Spleen (tissue), 11 donors: ENCODE results near the gene COL1A1. TPM values are rescaled to one million over a fixed set of nuclear protein-coding genes. Genes with fewer than 3 reads are reported as not detected.

Experiments
- DNase-seq: peaks from one replicate; pipeline ENCODE4 v3.0.0-alpha.2; 2020
- H3K27ac ChIP-seq, 8 donors: fragments of 200-600 bp; sonication (generic) in 7 of 8; 1 replicate in 4 of 8; 2 replicates in 4 of 8; pipeline versions ENCODE4 v1.5.0 to v1.8.0; 2016 to 2021; ENCODE audit warnings: inconsistent platforms in 4 of 8, mild to moderate bottlenecking in 4 of 8, moderate library complexity in 1 of 8
- H3K27me3 ChIP-seq, 7 donors: fragments of 200-600 bp; sonication (generic) in 6 of 7; replicated peaks in 1 of 7; 1 replicate in 4 of 7; 2 replicates in 3 of 7; pipeline versions ENCODE4 v1.5.0 to v1.8.0; 2016 to 2021; ENCODE audit warnings: inconsistent platforms in 3 of 7, mild to moderate bottlenecking in 1 of 7
- H3K36me3 ChIP-seq, 6 donors: fragments of 200-600 bp; sonication (generic) in 5 of 6; 1 replicate in 4 of 6; 2 replicates in 2 of 6; pipeline versions ENCODE4 v1.5.0 to v1.8.0; 2016 to 2021; ENCODE audit warnings: inconsistent platforms in 2 of 6
- H3K4me1 ChIP-seq, 6 donors: fragments of 200-600 bp; sonication (generic) in 5 of 6; 1 replicate in 3 of 6; 2 replicates in 3 of 6; pipeline versions ENCODE4 v1.5.0 to v1.8.0; 2016 to 2021; ENCODE audit warnings: inconsistent platforms in 3 of 6
- H3K4me3 ChIP-seq, 8 donors: fragments of 200-600 bp; sonication (generic) in 7 of 8; 1 replicate in 4 of 8; 2 replicates in 4 of 8; pipeline versions ENCODE4 v1.5.0 to v1.8.0; 2016 to 2021; ENCODE audit warnings: inconsistent platforms in 4 of 8, mild to moderate bottlenecking in 4 of 8, moderate library complexity in 2 of 8
- H3K9me3 ChIP-seq, 8 donors: fragments of 200-600 bp; sonication (generic) in 7 of 8; 1 replicate in 4 of 8; 2 replicates in 4 of 8; pipeline versions ENCODE4 v1.5.0 to v1.8.0; 2016 to 2021; ENCODE audit warnings: inconsistent platforms in 4 of 8
- CTCF ChIP-seq, 11 experiments: fragments of 200-600 bp in 7 of 11; fragments of 450-650 bp in 4 of 11; sonication (generic) in 4 of 11; IDR thresholded peaks in 8 of 11; conservative IDR thresholded peaks in 3 of 11; 1 replicate in 7 of 11; 2 replicates in 4 of 11; pipeline versions ENCODE4 v1.4.0 to v1.8.0; 2016 to 2021; ENCODE audit warnings: antibody characterized with exemption in 11 of 11, inconsistent platforms in 4 of 11, mild to moderate bottlenecking in 1 of 11
- POLR2A ChIP-seq, 3 donors: fragments of 450-650 bp; IDR thresholded peaks; one replicate each; pipeline ENCODE4 v1.5.1; 2017; ENCODE audit warnings: antibody characterized with exemption in 3 of 3, mild to moderate bottlenecking in 1 of 3
- POLR2AphosphoS5 ChIP-seq, 3 donors: sonication (generic); formaldehyde crosslinking; IDR thresholded peaks; one replicate each; pipeline ENCODE4 v1.5.1; 2017; ENCODE audit warnings: antibody characterized with exemption in 3 of 3
- WGBS, 5 donors: extraction: QIAGEN DNeasy Blood & Tissue Kit in 3 of 5; methylation state at CpG; one replicate each; pipeline versions ENCODE4 v1.1.5 to v1.1.7; 2013 to 2018; 5-methylcytosine and 5-hydroxymethylcytosine counted together
- intact Hi-C: fragments of 100-400 bp; cut with DNase I; formaldehyde crosslinking; loops from one replicate; pipeline ENCODE4 v1.15.0; 2023; ENCODE audit warnings: low total_unique reads
- polyA plus RNA-seq, 3 donors: library from polyadenylated mRNA; stranded (reverse); fragments of 200-250 nt; gene quantifications; one replicate each; pipeline ENCODE4 v1.2.1, GENCODE V29; 2013
- total RNA-seq, 7 donors: library from RNA; depleted of rRNA in 3 of 7; stranded (reverse); fragments of >200 nt in 3 of 7; fragmentation: NEBNext Ultra II Directional in 4 of 7; extraction: Animal tissue kit (Norgen Biotek cat#: 25700) in 4 of 7; gene quantifications; one replicate each; pipeline versions ENCODE4 v1.1.0 to v1.2.1, GENCODE V29; 2016 to 2021
- donor health status: healthy with polysubstance abuse.
- donor health status: DM: no; HTN: no; CAD: no; lungs with moderate emphysema.
- donor health status: DM: no; HTN: no; CAD: no.
- donor health status: Bipolar disorder and iron deficiency.
- donor health status: healthy.
- donor health status: DM: no; HTN: no; CAD: no.
- donor health status: DM: yes; HTN: yes; CAD: no.

The COL1A1 gene
- total and polyA plus RNA-seq, 10 donors = 7.1 to 458 (median 46.9) TPM

GRCh38 chr17:50167371-50167770 is 34.1 kb downstream of the COL1A1 start:
- Histone ChIP-seq H3K27ac (no peak overlapping the region), H3K4me3 (no peak overlapping the region), H3K9me3 (no peaks in the 10 kb centered on the region), H3K36me3 (no peaks in the 10 kb centered on the region), H3K4me1 (peaks cover 0 to 39% (median 26%) of the 10 kb centered on the region in 6 donors), H3K27me3 (peaks cover 0 to 7% (median 0%) of the 10 kb centered on the region in 7 donors)
- intact Hi-C loops = no loop called here
- DNase-seq = no peak
- 84 to 93% (median 90%) methylated on average over 17 to 19 of the region's 19 CpGs for WGBS, 5 donors
- TF ChIP-seq POLR2A (IDR thresholded peaks at IDR 0.05) (no peak), CTCF (IDR thresholded peaks at IDR 0.05 in 8 of 11, conservative IDR thresholded peaks at IDR 0.05 in 3 of 11) (no peak), POLR2AphosphoS5 (IDR thresholded peaks at IDR 0.05) (no peak)

- H3K36me3 ChIP-seq = no peaks in the 10 kb centered on the region
- no peak for DNase-seq
- TF ChIP-seq CTCF (IDR thresholded peaks at IDR 0.05 in 8 of 11, conservative IDR thresholded peaks at IDR 0.05 in 3 of 11) (no peak), POLR2A (IDR thresholded peaks at IDR 0.05) (no peak), POLR2AphosphoS5 (IDR thresholded peaks at IDR 0.05) (no peak)
- intact Hi-C loops = no loop called here
- WGBS, 5 donors = 68 to 93% (median 82%) methylated on average over 6 to 7 of the region's 7 CpGs
- no peak overlapping the region for H3K27ac ChIP-seq
- H3K9me3 ChIP-seq = no peaks in the 10 kb centered on the region
- peaks cover 4 to 46% (median 34%) of the 10 kb centered on the region in 6 donors for H3K4me1 ChIP-seq
- H3K4me3 ChIP-seq = no peak overlapping the region
- peaks cover 0 to 7% (median 0%) of the 10 kb centered on the region in 7 donors for H3K27me3 ChIP-seq
These were observed 34.8 kb downstream of the COL1A1 start for GRCh38 chr17:50166518-50167181.

- H3K9me3 ChIP-seq = no peaks in the 10 kb centered on the region
- H3K27ac ChIP-seq = peak within 1 kb of the TSS in 1 of 8 donors; percentile 7
- no peak within 1 kb of the TSS for H3K4me3 ChIP-seq
- H3K4me1 ChIP-seq = peaks cover 4 to 53% (median 39%) of the 10 kb centered on the region in 6 donors
- H3K27me3 ChIP-seq = peaks cover 0 to 7% (median 0%) of the 10 kb centered on the region in 7 donors
- 68 to 80% (median 76%) methylated on average over 14 to 15 of the region's 15 CpGs for WGBS, 5 donors
- peak; percentile 73 for DNase-seq
- intact Hi-C loops = no loop called here
- no peaks in the 10 kb centered on the region for H3K36me3 ChIP-seq
- TF ChIP-seq POLR2A (IDR thresholded peaks at IDR 0.05) (no peak), POLR2AphosphoS5 (IDR thresholded peaks at IDR 0.05) (no peak), CTCF (IDR thresholded peaks at IDR 0.05 in 8 of 11, conservative IDR thresholded peaks at IDR 0.05 in 3 of 11) (no peak)
These were observed 35.4 kb downstream of the COL1A1 start, which contains the start of gene SGCA for GRCh38 chr17:50165867-50166517. TSS of gene SGCA (plus strand) at chr17:50166005. CDS start at chr17:50166041, 36 bp downstream.

- peaks cover 0 to 9% (median 0%) of the 10 kb centered on the region in 7 donors for H3K27me3 ChIP-seq
- no peaks in the 10 kb centered on the region for H3K36me3 ChIP-seq
- H3K9me3 ChIP-seq = no peaks in the 10 kb centered on the region
- TF ChIP-seq POLR2A (IDR thresholded peaks at IDR 0.05) (no peak), POLR2AphosphoS5 (IDR thresholded peaks at IDR 0.05) (no peak), CTCF (IDR thresholded peaks at IDR 0.05 in 8 of 11, conservative IDR thresholded peaks at IDR 0.05 in 3 of 11) (no peak)
- DNase-seq = no peak
- WGBS, 5 donors = 79 to 94% (median 91%) methylated on average over 3 of the region's 3 CpGs
- H3K27ac ChIP-seq = peak overlapping the region in 1 of 8 donors; percentile 7
- peaks cover 4 to 58% (median 43%) of the 10 kb centered on the region in 6 donors for H3K4me1 ChIP-seq
- no peak overlapping the region for H3K4me3 ChIP-seq
- intact Hi-C loops = no loop called here
These were observed 36.0 kb downstream of the COL1A1 start for GRCh38 chr17:50165466-50165865.
